ENCODE data around the gene PARD3B. TPM values are rescaled to one million over a fixed set of nuclear protein-coding genes. Genes with fewer than 3 reads are reported as not detected.

Gene PARD3B
- total and polyA plus RNA-seq, 2 of the 13 experiments (the other 11 are each of a cell fraction or from before 2014, with no cell fraction given), result 0.71 to 2.3 TPM

DNA sequence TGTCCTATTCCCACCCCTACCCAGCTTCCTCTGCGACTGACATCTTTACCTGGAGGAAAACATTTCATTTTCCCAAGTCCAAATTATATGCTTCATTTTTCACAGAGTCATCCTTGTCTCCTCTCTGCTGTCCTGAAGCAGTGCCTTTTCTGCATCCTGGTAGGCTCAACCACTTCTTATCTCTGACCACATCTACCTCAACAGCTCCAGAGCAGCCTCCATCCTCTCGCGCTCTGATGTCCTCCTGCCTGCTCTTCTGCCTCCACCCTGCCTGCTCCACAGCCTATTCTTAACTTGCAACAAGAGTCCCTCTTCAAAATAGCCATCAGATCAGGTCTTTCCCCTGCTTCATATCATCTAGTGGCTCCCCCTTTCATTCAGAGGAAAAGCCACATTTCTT, 457.1 kb downstream of the PARD3B start:
- 74% methylated on average over 3 of the region's 3 CpGs for WGBS (ENCODE audit: low lambda C conversion rate)
- no peak for TF ChIP-seq CHD4 (IDR thresholded peaks at IDR 0.05; ENCODE audit: borderline replicate concordance, low read length)
- TF ChIP-seq, protein P1, sequence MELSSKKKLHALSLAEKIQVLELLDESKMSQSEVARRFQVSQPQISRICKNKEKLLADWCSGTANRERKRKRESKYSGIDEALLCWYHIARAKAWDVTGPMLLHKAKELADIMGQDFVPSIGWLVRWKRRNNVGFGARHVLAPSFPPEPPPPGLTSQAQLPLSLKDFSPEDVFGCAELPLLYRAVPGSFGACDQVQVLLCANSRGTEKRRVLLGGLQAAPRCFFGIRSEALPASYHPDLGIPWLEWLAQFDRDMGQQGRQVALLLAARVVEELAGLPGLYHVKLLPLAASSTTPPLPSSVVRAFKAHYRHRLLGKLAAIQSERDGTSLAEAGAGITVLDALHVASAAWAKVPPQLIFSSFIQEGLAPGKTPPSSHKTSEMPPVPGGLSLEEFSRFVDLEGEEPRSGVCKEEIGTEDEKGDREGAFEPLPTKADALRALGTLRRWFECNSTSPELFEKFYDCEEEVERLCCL (CRISPR knock-in tag; IDR thresholded peaks at IDR 0.05; ENCODE audit: borderline replicate concordance), result no peak
- no peak for TF ChIP-seq SNRNP70 (IDR thresholded peaks at IDR 0.05; ENCODE audit: low read depth, low read length)
- no peak for TF ChIP-seq ZNF329 (CRISPR knock-in tag; IDR thresholded peaks at IDR 0.05; ENCODE audit: low read depth)
- intact Hi-C loops (cut with micrococcal nuclease; ENCODE audit: unreplicated experiment) (no loop called here), in situ Hi-C loops (cut with HindIII; ENCODE audit: extremely low pct_ligation_motif_present, low pct_unique_long_range_greater_than_20kb) (no loop called here)
- CTCF ChIA-PET (ENCODE audit: low intra/inter-chr PET ratio, low total read pairs), result no interaction called here
- no peaks in the 10 kb centered on the region for H3K79me2 ChIP-seq (ENCODE audit: insufficient read depth, low read length)
- H3K9ac ChIP-seq (ENCODE audit: insufficient read depth, low read depth, low read length), result no peak overlapping the region
- peaks cover 66% of the 10 kb centered on the region for H3K9me3 ChIP-seq (ENCODE audit: low read length)
- BruUV-seq (replicated peaks), result no TSS peak
- no peaks in the 10 kb centered on the region for H3K27me3 ChIP-seq (ENCODE audit: control insufficient read depth in 1 of 2, insufficient read depth in 2 of 2, low read length in 2 of 2)
- no peak overlapping the region for H3K27ac ChIP-seq (ENCODE audit: extremely low read length, insufficient read depth, low read length)
- H4K20me1 ChIP-seq (ENCODE audit: insufficient read depth, low read length), result no peaks in the 10 kb centered on the region
- no peak for FAIRE-seq
- no peaks in the 10 kb centered on the region for H3K36me3 ChIP-seq (replicated peaks in 1 of 2; ENCODE audit: control insufficient read depth in 1 of 2, insufficient read depth in 2 of 2, low read length in 2 of 2)
- no peak overlapping the region for H2AFZ ChIP-seq (ENCODE audit: low read length)
- H3K4me3 ChIP-seq (replicated peaks in 1 of 3; ENCODE audit: insufficient read depth in 1 of 3, low read depth in 2 of 3, low read length in 3 of 3), result no peak overlapping the region
- POLR2A ChIA-PET, result no interaction called here
- H3K4me2 ChIP-seq (ENCODE audit: low read depth, low read length), result no peak overlapping the region
- no peak for ATAC-seq
- no peaks in the 10 kb centered on the region for H3K4me1 ChIP-seq (ENCODE audit: insufficient read depth, low read length)
- no peak for DNase-seq (ENCODE audit: low spot score)

GRCh38 chr2:205003288-205003687, 458.0 kb downstream of the PARD3B start:
- BruUV-seq (replicated peaks), result no TSS peak
- in situ Hi-C loops (cut with HindIII; ENCODE audit: extremely low pct_ligation_motif_present, low pct_unique_long_range_greater_than_20kb), result no loop called here
- Histone ChIP-seq H4K20me1 (ENCODE audit: insufficient read depth, low read length) (no peaks in the 10 kb centered on the region), H3K4me2 (ENCODE audit: low read depth, low read length) (no peak overlapping the region), H3K9me3 (ENCODE audit: low read length) (peaks cover 71% of the 10 kb centered on the region), H2AFZ (ENCODE audit: low read length) (no peak overlapping the region), H3K4me3 (replicated peaks in 1 of 3; ENCODE audit: insufficient read depth in 1 of 3, low read depth in 2 of 3, low read length in 3 of 3) (no peak overlapping the region), H3K9ac (ENCODE audit: insufficient read depth, low read depth, low read length) (no peak overlapping the region), H3K79me2 (ENCODE audit: insufficient read depth, low read length) (no peaks in the 10 kb centered on the region), H3K27ac (ENCODE audit: extremely low read length, insufficient read depth, low read length) (no peak overlapping the region), H3K27me3 (ENCODE audit: control insufficient read depth in 1 of 2, insufficient read depth in 2 of 2, low read length in 2 of 2) (no peaks in the 10 kb centered on the region), H3K4me1 (ENCODE audit: insufficient read depth, low read length) (no peaks in the 10 kb centered on the region), H3K36me3 (replicated peaks in 1 of 2; ENCODE audit: control insufficient read depth in 1 of 2, insufficient read depth in 2 of 2, low read length in 2 of 2) (no peaks in the 10 kb centered on the region)
- FAIRE-seq, result no peak
- ChIA-PET CTCF (ENCODE audit: low intra/inter-chr PET ratio, low total read pairs) (no interaction called here), POLR2A (no interaction called here)
- DNase-seq (ENCODE audit: low spot score), result no peak
- intact Hi-C loops (cut with micrococcal nuclease; ENCODE audit: unreplicated experiment), result no loop called here
- ATAC-seq, result no peak
- TF ChIP-seq ZNF326 (CRISPR knock-in tag; IDR thresholded peaks at IDR 0.05; ENCODE audit: borderline replicate concordance) (no peak), TAF1 (CRISPR knock-in tag; IDR thresholded peaks at IDR 0.05) (no peak), AGO1 (IDR thresholded peaks at IDR 0.05; ENCODE audit: low read depth, low read length, poor library complexity, severe bottlenecking) (no peak), GATA4 (IDR thresholded peaks at IDR 0.05; ENCODE audit: borderline replicate concordance, low read depth) (no peak), ZNF768 (CRISPR knock-in tag; IDR thresholded peaks at IDR 0.05) (no peak), KMT2B (CRISPR knock-in tag; IDR thresholded peaks at IDR 0.05) (no peak), ZNF160 (CRISPR knock-in tag; IDR thresholded peaks at IDR 0.05) (no peak), ZNF605 (CRISPR knock-in tag; IDR thresholded peaks at IDR 0.05) (no peak), NFIC (IDR thresholded peaks at IDR 0.05; ENCODE audit: low read length) (no peak), CBFB (CRISPR knock-in tag; IDR thresholded peaks at IDR 0.05) (no peak), ZNF234 (CRISPR knock-in tag; conservative IDR thresholded peaks at IDR 0.05) (no peak), ZNF383 (CRISPR knock-in tag; IDR thresholded peaks at IDR 0.05; ENCODE audit: borderline replicate concordance) (no peak), ZNF253 (CRISPR knock-in tag; IDR thresholded peaks at IDR 0.05; ENCODE audit: borderline replicate concordance) (no peak), ZC3H4 (CRISPR knock-in tag; IDR thresholded peaks at IDR 0.05; ENCODE audit: borderline replicate concordance) (no peak), RNF2 (conservative IDR thresholded peaks at IDR 0.05; ENCODE audit: low read depth) (no peak), FLYWCH1 (CRISPR knock-in tag; IDR thresholded peaks at IDR 0.05) (no peak), ZNF17 (CRISPR knock-in tag; IDR thresholded peaks at IDR 0.05) (no peak), HMG20A (CRISPR knock-in tag; IDR thresholded peaks at IDR 0.05; ENCODE audit: borderline replicate concordance) (no peak), TMF1 (CRISPR knock-in tag; IDR thresholded peaks at IDR 0.05; ENCODE audit: low read depth) (no peak)
- WGBS (ENCODE audit: low lambda C conversion rate), result 41% methylated on average over 4 of the region's 4 CpGs

Data from HepG2 (cell line).